Upper lobe of left lung (tissue), 4 donors: ENCODE data around the gene NFIX.

ENCODE experiments used
- CTCF ChIP-seq, 6 experiments: fragments of 450-650 bp in 4 of 6; fragments of 200-600 bp in 2 of 6; sonication (generic) in 2 of 6; IDR thresholded peaks; one replicate each; pipeline ENCODE4 v1.5.1; 2016 to 2019; ENCODE audit warnings: antibody characterized with exemption in 6 of 6
- POLR2AphosphoS5 ChIP-seq, 2 donors: sonication (generic); formaldehyde crosslinking; IDR thresholded peaks; one replicate each; pipeline ENCODE4 v1.5.1; 2017; ENCODE audit warnings: antibody characterized with exemption in 2 of 2

GRCh38 chr19:12983542-12984142, 11.6 kb upstream of the NFIX start:
- TF ChIP-seq CTCF (IDR thresholded peaks at IDR 0.05), result peak; percentile 98 to 99 (median 99)
- peak; percentile 30 to 35 for TF ChIP-seq POLR2AphosphoS5 (IDR thresholded peaks at IDR 0.05)
